ENCODE data around the gene CTBP1. TPM values are rescaled to one million over a fixed set of nuclear protein-coding genes. Genes with fewer than 3 reads are reported as not detected.

Gene CTBP1
- total and polyA plus RNA-seq, 2 experiments from 2014 or later = 74.0 to 192 TPM

GRCh38 chr4:1260418-1261106, 11.6 kb upstream of the CTBP1 start:
- Histone ChIP-seq H3K27ac (ENCODE audit: low read depth) (no peak overlapping the region), H4K20me1 (replicated peaks; ENCODE audit: insufficient read depth) (no peaks in the 10 kb centered on the region), H3K9me2 (ENCODE audit: insufficient read depth) (peaks cover 4% of the 10 kb centered on the region; the same call in 1 of the 2 replicates), H3K27me3 (ENCODE audit: insufficient read depth) (no peaks in the 10 kb centered on the region), H2AFZ (no peak overlapping the region), H3F3A (replicated peaks; ENCODE audit: low read depth) (no peaks in the 10 kb centered on the region), H3K79me2 (replicated peaks; ENCODE audit: insufficient read depth) (no peaks in the 10 kb centered on the region), H3K4me3 (no peak overlapping the region), H3K36me3 (ENCODE audit: insufficient read depth) (no peaks in the 10 kb centered on the region), H3K4me2 (no peak overlapping the region), H3K4me1 (ENCODE audit: insufficient read depth) (no peaks in the 10 kb centered on the region)
- H3K36me3 Mint-ChIP-seq (ENCODE audit: low read depth) = no peaks in the 10 kb centered on the region; the same call in 2 of the 3 replicates
- H3K27me3 Mint-ChIP-seq (ENCODE audit: insufficient read depth, low read depth, poor library complexity) = peaks cover 11% of the 10 kb centered on the region
- H3K9me3 Mint-ChIP-seq = peaks cover 41% of the 10 kb centered on the region
- ATAC-seq (no peak), DNase-seq (ENCODE audit: low spot score) (no peak)
- no peaks in the 10 kb centered on the region; the same call in 2 of the 3 replicates for H3K4me1 Mint-ChIP-seq
- TF ChIP-seq REST (IDR thresholded peaks at IDR 0.05; ENCODE audit: unreplicated experiment) (no peak), POLR2AphosphoS5 (IDR thresholded peaks at IDR 0.05; ENCODE audit: low read depth) (no peak), CTCF (conservative IDR thresholded peaks at IDR 0.05; ENCODE audit: low read depth in 2 of 2) (no peak), ZNF114 (CRISPR knock-in tag; IDR thresholded peaks at IDR 0.05) (no peak), NANOG (IDR thresholded peaks at IDR 0.05; ENCODE audit: borderline replicate concordance) (no peak), CREB1 (CRISPR knock-in tag; IDR thresholded peaks at IDR 0.05; ENCODE audit: low read depth) (no peak), JUNB (IDR thresholded peaks at IDR 0.05; ENCODE audit: unreplicated experiment) (no peak), STAT1 (IDR thresholded peaks at IDR 0.05; ENCODE audit: unreplicated experiment) (no peak), EZH2phosphoT487 (IDR thresholded peaks at IDR 0.05; ENCODE audit: unreplicated experiment) (no peak), ZNF462 (CRISPR knock-in tag; IDR thresholded peaks at IDR 0.05) (no peak), ETS1 (IDR thresholded peaks at IDR 0.05) (no peak), ZNF331 (CRISPR knock-in tag; IDR thresholded peaks at IDR 0.05; ENCODE audit: low read depth) (no peak), EZH2 (IDR thresholded peaks at IDR 0.05; ENCODE audit: low read depth, unreplicated experiment) (no peak)
- H3K4me3 Mint-ChIP-seq = no peak overlapping the region
- H3K27ac Mint-ChIP-seq = no peak overlapping the region

Measured in GM23338 (cell line).